Neural cell (in vitro differentiated cells): ENCODE measurements around the gene TMX1. TPM values are rescaled to one million over a fixed set of nuclear protein-coding genes. Genes with fewer than 3 reads are reported as not detected.
"Not testable (repeated sequence)": the region's sequence is repeated elsewhere in the genome, so short reads cannot be mapped to it uniquely, and the experiment has no call there.

Source experiments
- H2AFZ ChIP-seq: fragments of 200-600, 300-800 bp; sonication (generic), shearing (Covaris generic); 2 replicates; pipeline ENCODE4 v1.6.0; 2014; ENCODE audit warnings: low read depth, mild to moderate bottlenecking, antibody characterized with exemption, low read length, moderate library complexity
- H3F3A ChIP-seq: fragments of 200-600 bp; shearing (Covaris generic); 2 replicates; pipeline ENCODE4 v1.6.1; 2016; ENCODE audit warnings: mild to moderate bottlenecking, moderate library complexity, mixed read lengths, antibody characterized with exemption, low read length; ENCODE audit not compliant: insufficient read depth, poor library complexity, severe bottlenecking
- H3K27ac ChIP-seq: fragments of 200-600, 300-800 bp; sonication (generic), shearing (Covaris generic); 2 replicates; pipeline ENCODE4 v1.5.1; 2014; ENCODE audit warnings: mild to moderate bottlenecking, low read length, moderate library complexity
- H3K27me3 ChIP-seq: fragments of 300-800, 200-600 bp; sonication (generic), shearing (Covaris generic); 2 replicates; pipeline ENCODE4 v1.6.0; 2014; ENCODE audit warnings: mild to moderate bottlenecking, low read depth, low read length, moderate library complexity; ENCODE audit not compliant: insufficient read depth
- H3K36me3 ChIP-seq: fragments of 300-800, 200-600 bp; sonication (generic), shearing (Covaris generic); 2 replicates; pipeline ENCODE4 v1.5.1; 2014; ENCODE audit warnings: mild to moderate bottlenecking, antibody characterized with exemption, low read length, moderate library complexity; ENCODE audit not compliant: insufficient read depth
- H3K4me2 ChIP-seq: fragments of 300-800, 200-600 bp; sonication (generic), shearing (Covaris generic); 2 replicates; pipeline ENCODE4 v1.6.0; 2014; ENCODE audit warnings: mild to moderate bottlenecking, low read length
- H3K4me3 ChIP-seq: fragments of 300-800, 200-600 bp; sonication (generic), shearing (Covaris generic); 2 replicates; pipeline ENCODE4 v1.5.1; 2014; ENCODE audit warnings: mild to moderate bottlenecking, low read length, moderate library complexity
- H3K79me2 ChIP-seq: fragments of 200-600 bp; shearing (Covaris generic); replicated peaks from 2 replicates; pipeline ENCODE4 v1.6.0; 2014; ENCODE audit warnings: mild to moderate bottlenecking, low read length, moderate library complexity; ENCODE audit not compliant: insufficient read depth
- H3K9ac ChIP-seq: fragments of 300-800, 200-600 bp; sonication (generic), shearing (Covaris generic); 2 replicates; pipeline ENCODE4 v1.6.1; 2016; ENCODE audit warnings: mild to moderate bottlenecking, low read length, mixed read lengths
- H3K9me2 ChIP-seq: fragments of 200-600 bp; shearing (Covaris generic); 2 replicates; pipeline ENCODE4 v1.6.1; 2016; ENCODE audit warnings: mild to moderate bottlenecking, low read length, mixed read lengths; ENCODE audit not compliant: insufficient read depth
- H3K9me3 ChIP-seq: fragments of 200-600, 300-800 bp; sonication (generic), shearing (Covaris generic); 2 replicates; pipeline ENCODE4 v1.6.1; 2016; ENCODE audit warnings: mild to moderate bottlenecking, mixed run types, low read length, moderate library complexity, mixed read lengths
- H4K20me1 ChIP-seq: fragments of 200-600 bp; shearing (Covaris generic); 2 replicates; pipeline ENCODE4 v1.6.1; 2016; ENCODE audit warnings: mild to moderate bottlenecking, mixed run types; ENCODE audit not compliant: insufficient read depth
- CTCF ChIP-seq: fragments of 450-650 bp; IDR thresholded peaks from 2 replicates; pipeline ENCODE4 v1.5.1; 2014; ENCODE audit warnings: antibody characterized with exemption, mild to moderate bottlenecking, moderate library complexity; ENCODE audit not compliant: poor library complexity, severe bottlenecking
- EP300 ChIP-seq: fragments of 450-650 bp; conservative IDR thresholded peaks from 2 replicates; pipeline ENCODE4 v1.6.1; 2014; ENCODE audit warnings: antibody characterized with exemption, mild to moderate bottlenecking, moderate library complexity; ENCODE audit not compliant: poor library complexity, severe bottlenecking
- EZH2 ChIP-seq: fragments of 200-600, 300-800 bp; shearing (Covaris generic), sonication (generic); IDR thresholded peaks from 2 replicates; pipeline ENCODE4 v1.6.1; 2014; ENCODE audit warnings: antibody characterized with exemption, low read length, borderline replicate concordance, mild to moderate bottlenecking; ENCODE audit not compliant: insufficient read depth, poor library complexity, severe bottlenecking
- MXI1 ChIP-seq: fragments of 450-650 bp; conservative IDR thresholded peaks from 2 replicates; pipeline ENCODE4 v1.6.1; 2014; ENCODE audit warnings: antibody characterized with exemption, mild to moderate bottlenecking; ENCODE audit not compliant: poor library complexity, severe bottlenecking
- POLR2AphosphoS5 ChIP-seq: IDR thresholded peaks from 2 replicates; pipeline ENCODE4 v1.6.1; 2012
- RAD21 ChIP-seq: fragments of 450-650 bp; conservative IDR thresholded peaks from 2 replicates; pipeline ENCODE4 v1.6.1; 2014; ENCODE audit warnings: antibody characterized with exemption, mild to moderate bottlenecking, moderate library complexity
- REST ChIP-seq: IDR thresholded peaks from 2 replicates; pipeline ENCODE4 v1.6.1; 2012; ENCODE audit warnings: borderline replicate concordance
- SMC3 ChIP-seq: fragments of 450-650 bp; conservative IDR thresholded peaks from 2 replicates; pipeline ENCODE4 v1.6.1; 2014; ENCODE audit warnings: antibody characterized with exemption, mild to moderate bottlenecking, moderate library complexity; ENCODE audit not compliant: poor library complexity
- TAF1 ChIP-seq: IDR thresholded peaks from 2 replicates; pipeline ENCODE4 v1.6.1; 2012; ENCODE audit warnings: low read depth
- polyA plus RNA-seq: library from polyadenylated mRNA; depleted of rRNA; stranded (reverse); fragments of >200 nt; gene quantifications from 2 replicates; pipeline ENCODE4 v1.2.3, GENCODE V29; 2014

TMX1 gene
- polyA plus RNA-seq, 1 donor from 2014 or later, result 25.3 TPM

- H3K9ac ChIP-seq, result no peak overlapping the region
- H3K9me3 ChIP-seq, result no peaks in the 10 kb centered on the region
- H3K36me3 ChIP-seq, result no peaks in the 10 kb centered on the region
- no peak overlapping the region for H3K27ac ChIP-seq
- H4K20me1 ChIP-seq, result no peaks in the 10 kb centered on the region
- no peak overlapping the region for H2AFZ ChIP-seq
- no peak overlapping the region for H3K4me2 ChIP-seq
- no peaks in the 10 kb centered on the region for H3K27me3 ChIP-seq
- no peaks in the 10 kb centered on the region for H3F3A ChIP-seq
- TF ChIP-seq CTCF (peak; percentile 77), RAD21 (peak; percentile 84), SMC3 (peak; percentile 87), POLR2AphosphoS5 (no peak)
- no peak overlapping the region for H3K4me3 ChIP-seq
- H3K79me2 ChIP-seq, result no peaks in the 10 kb centered on the region
- no peaks in the 10 kb centered on the region for H3K9me2 ChIP-seq
Observed at GRCh38 chr14:51219473-51220448, 20.3 kb upstream of the TMX1 start.

- H3K36me3 ChIP-seq, H3K9ac ChIP-seq, H3K79me2 ChIP-seq, H3F3A ChIP-seq, H3K27me3 ChIP-seq, H3K4me3 ChIP-seq, H2AFZ ChIP-seq, H3K9me3 ChIP-seq, H3K27ac ChIP-seq, H3K9me2 ChIP-seq, H4K20me1 ChIP-seq, H3K4me2 ChIP-seq: not testable (repeated sequence)
Observed at GRCh38 chr14:51223463-51223862, 16.6 kb upstream of the TMX1 start.

- H3K36me3 ChIP-seq, result no peaks in the 10 kb centered on the region
- H4K20me1 ChIP-seq, result no peaks in the 10 kb centered on the region
- no peak overlapping the region for H3K4me3 ChIP-seq
- no peak overlapping the region for H2AFZ ChIP-seq
- TF ChIP-seq EP300 (no peak), POLR2AphosphoS5 (no peak), SMC3 (no peak), RAD21 (no peak), MXI1 (no peak)
- no peaks in the 10 kb centered on the region for H3K79me2 ChIP-seq
- no peak overlapping the region for H3K9ac ChIP-seq
- no peak overlapping the region for H3K4me2 ChIP-seq
- no peaks in the 10 kb centered on the region for H3K27me3 ChIP-seq
- H3K27ac ChIP-seq, result no peak overlapping the region
- H3K9me2 ChIP-seq, result no peaks in the 10 kb centered on the region
- no peaks in the 10 kb centered on the region for H3F3A ChIP-seq
- no peaks in the 10 kb centered on the region for H3K9me3 ChIP-seq
Observed at GRCh38 chr14:51224551-51224950, 15.5 kb upstream of the TMX1 start.

- Histone ChIP-seq H3K36me3 (no peaks in the 10 kb centered on the region), H4K20me1 (no peaks in the 10 kb centered on the region), H3K9me3 (no peaks in the 10 kb centered on the region), H3K4me2 (no peak overlapping the region), H3K9ac (no peak overlapping the region), H3K79me2 (no peaks in the 10 kb centered on the region), H3K27me3 (no peaks in the 10 kb centered on the region), H2AFZ (no peak overlapping the region), H3K4me3 (no peak overlapping the region), H3K27ac (no peak overlapping the region), H3K9me2 (no peaks in the 10 kb centered on the region), H3F3A (no peaks in the 10 kb centered on the region)
- TF ChIP-seq TAF1 (no peak), SMC3 (no peak), RAD21 (no peak), POLR2AphosphoS5 (no peak), EZH2 (no peak), CTCF (no peak), REST (no peak), EP300 (no peak)
Observed at GRCh38 chr14:51225751-51226150, 14.3 kb upstream of the TMX1 start.
